A549 (cell line): ENCODE data around the gene GDA.

Experiments used
- CBX2 ChIP-seq: fragments of 200-600 bp; sonication (generic); IDR thresholded peaks from 2 replicates; pipeline ENCODE4 v1.6.1; 2016; ENCODE audit warnings: low read depth, mild to moderate bottlenecking, borderline replicate concordance
- CTCF ChIP-seq: fragments of >200 bp; sonication (Bioruptor Twin); formaldehyde crosslinking; IDR thresholded peaks from 3 replicates; pipeline ENCODE4 v1.5.1; 2016
- EHF ChIP-seq: fragments of 250-450 bp; sonication (Bioruptor Pico); IDR thresholded peaks from 2 replicates; pipeline ENCODE4 v1.5.0; 2020; ENCODE audit warnings: mild to moderate bottlenecking
- EP300 ChIP-seq, 2 experiments: fragments of >200 bp; sonication (Bioruptor Twin); formaldehyde crosslinking; IDR thresholded peaks; 2 replicates in 1 of 2; 3 replicates in 1 of 2; pipeline ENCODE4 v1.6.1; 2016 to 2017
- GATA3 ChIP-seq: IDR thresholded peaks from 2 replicates; pipeline ENCODE4 v1.6.1; 2012; ENCODE audit warnings: borderline replicate concordance
- KDM1A ChIP-seq: fragments of 200-600 bp; sonication (generic); IDR thresholded peaks from 2 replicates; pipeline ENCODE4 v1.6.1; 2016; ENCODE audit warnings: low read depth, mild to moderate bottlenecking
- MAFK ChIP-seq: fragments of 450-650 bp; IDR thresholded peaks from 2 replicates; pipeline ENCODE4 v1.6.1; 2014; ENCODE audit not compliant: partially characterized antibody
- POLR2A ChIP-seq: IDR thresholded peaks from 2 replicates; pipeline ENCODE4 v1.6.1; 2012; ENCODE audit warnings: mild to moderate bottlenecking, low read length
- POLR2AphosphoS2 ChIP-seq: conservative IDR thresholded peaks from 2 replicates; pipeline ENCODE4 v1.6.1; 2012; ENCODE audit warnings: low read length, improper control_type of control experiment, inconsistent platforms
- RAD21 ChIP-seq, 2 experiments: fragments of >200 bp in 1 of 2; sonication (Bioruptor Twin) in 1 of 2; formaldehyde crosslinking in 1 of 2; IDR thresholded peaks in 1 of 2; conservative IDR thresholded peaks in 1 of 2; 2 replicates in 1 of 2; 3 replicates in 1 of 2; pipeline ENCODE4 v1.6.1; 2012 to 2018; ENCODE audit warnings: inconsistent platforms in 1 of 2
- RFX5 ChIP-seq: fragments of 450-650 bp; IDR thresholded peaks from 2 replicates; pipeline ENCODE4 v1.7.1; 2014; ENCODE audit warnings: antibody characterized with exemption, mild to moderate bottlenecking, moderate library complexity
- RNF2 ChIP-seq: fragments of 200-600 bp; sonication (generic); IDR thresholded peaks from 2 replicates; pipeline ENCODE4 v1.6.1; 2016; ENCODE audit warnings: low read depth, mild to moderate bottlenecking, antibody characterized with exemption, moderate library complexity, borderline replicate concordance
- TF ChIP-seq, protein P1 (sequence below): fragments of 200-600 bp; sonication (generic); IDR thresholded peaks from 2 replicates; pipeline ENCODE4 v1.6.1; 2016; ENCODE audit warnings: antibody characterized with exemption, mild to moderate bottlenecking, moderate library complexity
- TF ChIP-seq, protein P2 (sequence below): fragments of 150-350 bp; IDR thresholded peaks from 2 replicates; pipeline ENCODE4 v1.6.1; 2014; ENCODE audit warnings: low read depth, mild to moderate bottlenecking, low read length

DNA sequence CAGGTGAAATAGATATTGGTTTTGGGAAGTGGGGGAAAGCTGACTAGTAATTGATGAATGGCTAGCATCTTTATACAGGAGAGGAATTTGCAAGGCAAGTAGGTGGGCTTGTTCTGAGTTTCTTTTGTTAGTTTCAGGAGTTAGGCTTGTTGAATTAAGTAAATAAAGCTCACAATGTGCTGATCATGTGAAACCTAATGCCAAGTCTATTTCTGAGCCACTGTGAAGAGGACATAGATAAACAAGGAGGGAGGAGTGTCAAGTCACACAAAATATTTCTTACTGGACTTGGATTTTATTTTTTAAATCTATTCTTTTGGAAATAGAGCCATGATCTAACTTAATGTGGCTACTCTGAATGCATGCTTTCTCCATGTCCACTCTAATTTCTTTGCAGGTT is 19.9 kb downstream of the GDA start:
- TF ChIP-seq KDM1A (no peak), CTCF (no peak), RAD21 (conservative IDR thresholded peaks at IDR 0.05 in 1 of 2, IDR thresholded peaks at IDR 0.05 in 1 of 2) (no peak), EP300 (IDR thresholded peaks at IDR 0.05) (no peak), POLR2A (no peak), EHF (CRISPR knock-in tag) (no peak), RFX5 (no peak), GATA3 (no peak), POLR2AphosphoS2 (no peak), CBX2 (no peak), MAFK (no peak), RNF2 (no peak)
- TF ChIP-seq, protein P1, sequence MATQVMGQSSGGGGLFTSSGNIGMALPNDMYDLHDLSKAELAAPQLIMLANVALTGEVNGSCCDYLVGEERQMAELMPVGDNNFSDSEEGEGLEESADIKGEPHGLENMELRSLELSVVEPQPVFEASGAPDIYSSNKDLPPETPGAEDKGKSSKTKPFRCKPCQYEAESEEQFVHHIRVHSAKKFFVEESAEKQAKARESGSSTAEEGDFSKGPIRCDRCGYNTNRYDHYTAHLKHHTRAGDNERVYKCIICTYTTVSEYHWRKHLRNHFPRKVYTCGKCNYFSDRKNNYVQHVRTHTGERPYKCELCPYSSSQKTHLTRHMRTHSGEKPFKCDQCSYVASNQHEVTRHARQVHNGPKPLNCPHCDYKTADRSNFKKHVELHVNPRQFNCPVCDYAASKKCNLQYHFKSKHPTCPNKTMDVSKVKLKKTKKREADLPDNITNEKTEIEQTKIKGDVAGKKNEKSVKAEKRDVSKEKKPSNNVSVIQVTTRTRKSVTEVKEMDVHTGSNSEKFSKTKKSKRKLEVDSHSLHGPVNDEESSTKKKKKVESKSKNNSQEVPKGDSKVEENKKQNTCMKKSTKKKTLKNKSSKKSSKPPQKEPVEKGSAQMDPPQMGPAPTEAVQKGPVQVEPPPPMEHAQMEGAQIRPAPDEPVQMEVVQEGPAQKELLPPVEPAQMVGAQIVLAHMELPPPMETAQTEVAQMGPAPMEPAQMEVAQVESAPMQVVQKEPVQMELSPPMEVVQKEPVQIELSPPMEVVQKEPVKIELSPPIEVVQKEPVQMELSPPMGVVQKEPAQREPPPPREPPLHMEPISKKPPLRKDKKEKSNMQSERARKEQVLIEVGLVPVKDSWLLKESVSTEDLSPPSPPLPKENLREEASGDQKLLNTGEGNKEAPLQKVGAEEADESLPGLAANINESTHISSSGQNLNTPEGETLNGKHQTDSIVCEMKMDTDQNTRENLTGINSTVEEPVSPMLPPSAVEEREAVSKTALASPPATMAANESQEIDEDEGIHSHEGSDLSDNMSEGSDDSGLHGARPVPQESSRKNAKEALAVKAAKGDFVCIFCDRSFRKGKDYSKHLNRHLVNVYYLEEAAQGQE: no peak
- TF ChIP-seq, protein P2, sequence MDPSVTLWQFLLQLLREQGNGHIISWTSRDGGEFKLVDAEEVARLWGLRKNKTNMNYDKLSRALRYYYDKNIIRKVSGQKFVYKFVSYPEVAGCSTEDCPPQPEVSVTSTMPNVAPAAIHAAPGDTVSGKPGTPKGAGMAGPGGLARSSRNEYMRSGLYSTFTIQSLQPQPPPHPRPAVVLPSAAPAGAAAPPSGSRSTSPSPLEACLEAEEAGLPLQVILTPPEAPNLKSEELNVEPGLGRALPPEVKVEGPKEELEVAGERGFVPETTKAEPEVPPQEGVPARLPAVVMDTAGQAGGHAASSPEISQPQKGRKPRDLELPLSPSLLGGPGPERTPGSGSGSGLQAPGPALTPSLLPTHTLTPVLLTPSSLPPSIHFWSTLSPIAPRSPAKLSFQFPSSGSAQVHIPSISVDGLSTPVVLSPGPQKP: no peak
